GM19468 (cell line): ENCODE measurements around the gene SAP30BP.
"Not testable (repeated sequence)": the region's sequence is repeated elsewhere in the genome, so short reads cannot be mapped to it uniquely, and the experiment has no call there.

ENCODE experiments used
- ATAC-seq: cut with Tn5 transposase; IDR thresholded peaks from one replicate; pipeline ENCODE4 v1.9.1; 2021; ENCODE audit warnings: mild to moderate bottlenecking, moderate library complexity, moderate number of reproducible peaks; ENCODE audit not compliant: unreplicated experiment; ENCODE audit errors: extremely low read depth

Gene SAP30BP

GRCh38 chr17:75633486-75634375 lies 33.4 kb upstream of the SAP30BP start:
- ATAC-seq = no peak

DNA sequence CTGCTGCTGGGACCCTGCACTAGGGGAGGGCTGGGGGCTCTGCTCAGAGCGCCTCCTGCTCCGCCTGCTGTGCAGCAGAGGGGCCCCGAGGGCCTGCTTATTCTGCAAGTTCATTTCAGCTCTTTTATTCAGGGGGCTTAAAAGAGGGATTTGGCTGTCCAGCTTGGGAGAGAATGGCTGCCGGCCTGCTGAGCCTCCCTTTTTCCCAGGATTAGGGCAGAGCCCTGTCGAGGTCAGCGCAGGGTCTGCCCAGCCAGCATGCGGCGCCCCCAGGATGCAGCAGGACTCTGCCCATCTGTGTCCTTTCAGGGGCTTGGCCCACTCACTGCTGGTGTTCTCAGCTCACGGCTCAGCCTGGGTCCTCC lies 32.8 kb upstream of the SAP30BP start:
- no peak for ATAC-seq

- no peak for ATAC-seq
Observed at GRCh38 chr17:75634754-75635609, 32.2 kb upstream of the SAP30BP start.

- ATAC-seq = no peak
Observed at GRCh38 chr17:75635610-75636202, 31.4 kb upstream of the SAP30BP start.

DNA sequence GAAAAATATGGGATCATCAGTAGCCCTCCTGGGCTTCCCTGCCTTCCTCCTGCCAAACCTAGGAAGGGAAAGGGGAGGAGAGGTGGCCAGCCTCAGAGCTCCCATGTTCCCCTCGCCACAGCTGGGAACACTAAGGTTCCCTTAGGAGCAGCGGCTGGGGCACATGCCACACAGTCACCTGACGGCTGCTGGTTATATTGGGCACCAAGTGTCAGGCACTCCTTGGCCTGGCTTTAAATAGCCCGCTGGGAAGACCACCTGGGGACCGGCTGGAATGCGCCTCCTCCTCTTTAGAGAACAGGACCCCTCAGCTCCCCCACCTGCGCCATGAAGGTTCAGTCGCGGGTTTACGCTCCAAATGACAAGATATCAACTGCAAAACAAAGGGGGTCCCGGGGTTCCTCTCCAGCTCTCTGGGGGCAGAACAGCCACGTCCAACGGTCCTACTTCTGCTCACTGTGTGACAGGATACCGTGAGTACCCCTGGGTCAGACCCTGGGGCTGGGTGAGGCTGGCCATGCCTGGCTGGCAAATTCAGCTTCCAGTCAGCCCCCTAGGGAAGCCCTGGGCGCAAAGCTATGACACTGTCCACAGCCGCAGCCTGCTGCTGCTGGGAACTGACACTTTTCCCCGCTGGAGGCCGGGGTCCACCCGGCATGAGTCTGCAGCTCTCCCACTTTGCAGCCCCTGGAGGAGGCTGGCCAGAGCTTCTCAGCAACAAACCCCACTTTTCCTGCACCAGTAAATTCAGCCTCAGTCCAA lies 30.6 kb upstream of the SAP30BP start:
- ATAC-seq = no peak

DNA sequence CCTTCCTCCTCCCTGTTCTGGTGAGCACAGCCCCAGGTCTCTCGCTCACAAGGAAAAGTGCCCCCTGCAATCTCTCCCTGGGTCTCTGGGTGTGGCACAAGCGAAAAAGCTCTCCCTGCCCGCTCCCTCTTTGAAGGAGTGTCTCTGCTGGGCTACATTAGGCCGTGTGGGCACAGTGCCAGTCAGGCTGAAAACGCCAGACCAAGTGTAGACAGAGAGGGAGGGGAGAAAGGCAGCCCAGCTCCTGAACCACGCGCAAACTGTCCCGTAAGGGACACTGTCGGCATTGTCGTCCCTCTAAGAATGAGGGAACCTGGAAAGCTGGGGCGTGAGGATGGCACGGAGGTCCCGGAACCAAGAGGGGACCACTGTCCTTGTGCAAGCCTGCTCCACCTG lies 30.0 kb upstream of the SAP30BP start:
- no peak for ATAC-seq

DNA sequence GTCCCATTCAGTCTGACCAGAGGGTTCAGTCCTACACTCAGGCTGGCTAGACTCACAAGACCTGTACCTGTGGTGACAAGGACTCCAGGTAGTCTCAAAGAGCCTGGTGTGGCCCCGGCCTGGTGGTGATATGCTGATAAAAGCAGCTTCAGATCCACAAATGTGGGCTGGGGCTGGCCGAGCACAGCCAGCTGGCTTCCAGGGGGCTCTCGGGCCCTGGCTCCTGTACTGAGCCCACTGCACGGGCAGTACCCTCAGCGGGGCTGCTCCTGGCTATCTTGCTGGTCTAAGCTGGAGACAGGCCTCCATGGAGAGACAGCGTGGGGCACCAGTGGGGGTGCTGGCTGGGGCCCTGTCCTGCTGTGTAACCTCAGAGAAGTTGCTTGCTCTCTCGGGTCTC lies 29.6 kb upstream of the SAP30BP start:
- no peak for ATAC-seq

GRCh38 chr17:75638039-75638438 lies 29.1 kb upstream of the SAP30BP start:
- not testable (repeated sequence) for ATAC-seq

GRCh38 chr17:75638893-75639292 lies 28.2 kb upstream of the SAP30BP start:
- ATAC-seq = no peak

DNA sequence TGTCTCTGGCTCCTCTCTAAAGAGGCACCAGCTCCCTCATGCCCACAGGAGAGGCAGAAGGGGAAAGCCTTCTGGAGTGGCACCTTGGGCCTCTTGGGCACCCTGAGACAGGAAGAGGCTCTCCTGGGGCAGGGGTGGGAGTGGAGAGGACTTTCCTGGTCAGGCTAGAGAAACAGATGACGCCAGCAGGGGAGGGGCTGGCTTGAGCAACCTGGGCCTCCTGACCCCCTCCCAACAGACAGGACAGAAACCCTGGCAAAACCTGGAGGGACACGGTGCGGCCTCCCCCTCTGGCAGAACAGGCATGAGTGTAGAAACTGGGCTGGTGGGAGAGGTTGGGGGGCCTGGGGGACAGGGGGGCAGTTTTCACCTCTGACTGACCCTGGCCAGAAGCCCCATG lies 27.8 kb upstream of the SAP30BP start:
- no peak for ATAC-seq

GRCh38 chr17:75639771-75640555 lies 27.2 kb upstream of the SAP30BP start:
- ATAC-seq = no peak

DNA sequence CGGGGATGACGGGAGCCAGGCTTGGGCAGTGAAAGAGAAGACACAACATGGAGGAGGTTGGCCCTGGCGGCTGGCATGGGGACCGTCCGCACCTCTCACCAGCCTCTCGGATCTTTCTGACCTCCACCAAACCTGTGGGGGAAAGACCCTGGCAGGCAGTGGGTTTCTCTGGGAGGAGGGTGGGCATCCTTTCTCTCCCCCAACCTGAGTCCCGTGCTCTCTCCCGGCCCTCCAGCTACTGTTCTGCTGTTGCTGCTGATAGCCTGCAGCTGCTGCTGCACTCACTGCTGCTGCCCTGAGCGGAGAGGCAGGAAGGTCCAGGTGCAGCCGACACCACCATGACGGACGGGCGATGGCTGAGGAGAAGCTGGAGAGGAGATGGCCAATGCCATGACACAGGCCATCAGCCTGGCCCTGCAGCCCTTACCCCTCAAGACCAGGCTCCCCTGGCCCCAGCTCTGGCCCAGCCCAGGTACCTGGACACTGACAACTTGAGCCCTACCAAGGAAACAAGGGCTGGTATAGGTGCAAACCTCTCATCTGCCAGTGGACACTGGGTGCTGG lies 26.5 kb upstream of the SAP30BP start:
- no peak for ATAC-seq

DNA sequence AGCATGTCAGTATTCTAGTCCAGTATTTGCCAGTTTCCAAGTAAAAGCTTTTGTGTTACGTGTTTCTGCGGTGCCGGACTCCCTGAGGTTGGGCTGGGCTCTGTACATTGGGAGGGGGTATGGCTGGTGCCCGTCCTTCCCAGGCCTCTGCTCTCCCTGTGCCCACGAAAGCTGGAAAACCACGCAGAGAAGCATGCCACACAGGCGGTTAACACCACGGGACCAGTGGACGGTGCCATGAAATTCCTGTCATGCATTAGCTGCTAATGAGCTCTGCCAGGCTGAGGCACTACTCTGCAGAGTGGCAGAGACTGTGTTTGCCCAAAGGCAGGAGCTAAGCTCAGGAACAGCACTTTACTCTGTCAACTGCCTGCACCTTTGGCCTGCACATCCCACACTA lies 25.8 kb upstream of the SAP30BP start:
- ATAC-seq = no peak

DNA sequence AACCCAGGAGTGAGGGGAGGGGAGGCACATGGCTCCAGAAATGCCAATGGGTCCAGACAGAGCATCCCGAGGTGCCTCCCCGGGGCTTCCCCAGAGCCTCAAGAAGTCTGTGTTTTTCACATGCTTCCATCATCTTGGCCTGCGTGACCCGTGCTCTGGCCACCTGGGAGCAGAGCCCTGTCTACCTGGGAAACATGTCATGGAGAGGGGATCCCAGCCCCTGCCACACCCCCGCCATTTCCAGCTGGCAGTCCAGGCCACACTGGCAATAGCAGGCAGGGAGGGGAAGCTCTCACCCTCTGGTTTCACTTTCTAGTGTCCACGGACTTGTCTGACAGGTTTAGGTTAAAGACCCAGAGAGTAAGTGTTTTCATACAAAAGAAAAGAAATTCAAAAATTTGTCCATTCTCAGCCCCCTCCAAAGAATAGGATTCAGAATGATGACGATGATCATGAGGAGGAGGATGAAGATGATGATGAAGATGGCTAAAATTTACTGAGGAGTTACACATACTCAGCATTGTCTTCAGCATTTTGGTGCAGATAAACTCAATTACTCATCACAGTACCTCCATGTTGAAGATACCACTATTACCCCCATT lies 24.9 kb upstream of the SAP30BP start:
- no peak for ATAC-seq

- ATAC-seq = no peak
Observed at GRCh38 chr17:75642784-75643642, 24.1 kb upstream of the SAP30BP start.

- ATAC-seq = no peak
Observed at GRCh38 chr17:75643643-75644017, 23.5 kb upstream of the SAP30BP start.

DNA sequence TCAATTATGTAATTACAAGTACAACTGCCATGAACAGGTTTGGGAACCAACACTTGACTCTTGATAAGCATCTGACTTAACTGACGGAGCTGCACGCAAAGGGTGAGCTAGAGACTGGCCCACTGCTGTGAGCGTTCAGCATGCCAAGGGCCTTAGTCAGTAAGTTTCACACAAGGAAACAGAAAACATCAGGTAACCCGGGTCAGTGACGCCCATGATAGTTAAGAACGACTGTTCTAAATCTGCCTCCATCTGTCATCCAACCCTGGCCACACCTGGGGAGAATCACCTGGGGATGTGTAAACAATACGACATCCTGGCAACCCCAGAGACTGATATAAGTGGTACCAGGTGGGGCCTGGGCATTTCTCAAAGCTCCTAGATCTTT lies 21.6 kb upstream of the SAP30BP start:
- no peak for ATAC-seq
